OCI-LY1 (cell line): Measurements from ENCODE around the gene P2RY6.

Experiments
- H2AFZ ChIP-seq: fragments of 200-600 bp; sonication (generic), shearing (Covaris generic); 2 replicates; pipeline ENCODE4 v1.6.0; 2014; ENCODE audit warnings: antibody characterized with exemption, mild to moderate bottlenecking, low read length
- H3F3A ChIP-seq: fragments of 200-600 bp; sonication (generic), shearing (Covaris generic); 2 replicates; pipeline ENCODE4 v1.6.0; 2014; ENCODE audit warnings: mild to moderate bottlenecking, antibody characterized with exemption, low read length, moderate library complexity; ENCODE audit not compliant: insufficient read depth
- H3K27ac ChIP-seq: fragments of 200-600 bp; sonication (generic); 2 replicates; pipeline ENCODE4 v1.5.1; 2014; ENCODE audit warnings: low read length, mixed run types, mild to moderate bottlenecking, low read depth; ENCODE audit not compliant: poor library complexity, severe bottlenecking
- H3K27me3 ChIP-seq: fragments of 200-600 bp; sonication (generic); 2 replicates; pipeline ENCODE4 v1.6.0; 2014; ENCODE audit warnings: antibody characterized with exemption, mild to moderate bottlenecking, low read length, moderate library complexity; ENCODE audit not compliant: insufficient read depth
- H3K36me3 ChIP-seq: fragments of 200-600 bp; sonication (generic); 2 replicates; pipeline ENCODE4 v1.6.1; 2014; ENCODE audit warnings: mild to moderate bottlenecking, antibody characterized with exemption, low read length, moderate library complexity, mixed read lengths; ENCODE audit not compliant: insufficient read depth
- H3K4me1 ChIP-seq: fragments of 200-600 bp; sonication (generic); 2 replicates; pipeline ENCODE4 v1.5.1; 2014; ENCODE audit warnings: mild to moderate bottlenecking, low read length, moderate library complexity; ENCODE audit not compliant: insufficient read depth, severe bottlenecking
- H3K4me2 ChIP-seq: fragments of 200-600 bp; sonication (generic), shearing (Covaris generic); 2 replicates; pipeline ENCODE4 v1.6.1; 2014; ENCODE audit warnings: low read length
- H3K4me3 ChIP-seq: fragments of 200-600 bp; sonication (generic); 2 replicates; pipeline ENCODE4 v1.5.1; 2014; ENCODE audit warnings: low read length, low read depth, mild to moderate bottlenecking, mixed read lengths; ENCODE audit not compliant: poor library complexity, severe bottlenecking
- H3K79me2 ChIP-seq: fragments of 200-600 bp; shearing (Covaris generic); 2 replicates; pipeline ENCODE4 v1.6.1; 2016; ENCODE audit warnings: mixed run types, low read length, mixed read lengths; ENCODE audit not compliant: insufficient read depth
- H3K9ac ChIP-seq: fragments of 200-600 bp; sonication (generic), shearing (Covaris generic); 2 replicates; pipeline ENCODE4 v1.6.1; 2014; ENCODE audit warnings: mild to moderate bottlenecking, low read length, mixed read lengths
- H3K9me2 ChIP-seq: fragments of 200-600 bp; sonication (generic), shearing (Covaris generic); 2 replicates; pipeline ENCODE4 v1.6.1; 2014; ENCODE audit warnings: low read depth, mild to moderate bottlenecking, low read length, mixed read lengths
- H3K9me3 ChIP-seq: fragments of 200-600 bp; shearing (Covaris generic); 2 replicates; pipeline ENCODE4 v1.6.1; 2014; ENCODE audit warnings: low read length, mixed read lengths
- H4K20me1 ChIP-seq: fragments of 200-600 bp; sonication (generic), shearing (Covaris generic); 2 replicates; pipeline ENCODE4 v1.6.0; 2016; ENCODE audit warnings: mild to moderate bottlenecking, low read length; ENCODE audit not compliant: insufficient read depth
- CTCF ChIP-seq: fragments of 200-600 bp; sonication (generic), shearing (Covaris generic); IDR thresholded peaks from 2 replicates; pipeline ENCODE4 v1.5.1; 2017; ENCODE audit warnings: mild to moderate bottlenecking, antibody characterized with exemption, low read length, moderate library complexity, mixed read lengths
- EZH2 ChIP-seq: fragments of 200-600 bp; sonication (generic), shearing (Covaris generic); IDR thresholded peaks from 2 replicates; pipeline ENCODE4 v1.8.0; 2017; ENCODE audit warnings: borderline replicate concordance, mixed run types, mild to moderate bottlenecking, antibody characterized with exemption, low read length, moderate library complexity, mixed read lengths

P2RY6 gene

GRCh38 chr11:73275381-73275750 lies 3.2 kb downstream of the P2RY6 start:
- H3K79me2 ChIP-seq, result no peaks in the 10 kb centered on the region
- H4K20me1 ChIP-seq, result no peaks in the 10 kb centered on the region
- no peak overlapping the region for H3K9ac ChIP-seq
- H3F3A ChIP-seq, result no peaks in the 10 kb centered on the region
- no peaks in the 10 kb centered on the region for H3K9me3 ChIP-seq
- H2AFZ ChIP-seq, result no peak overlapping the region
- H3K36me3 ChIP-seq, result no peaks in the 10 kb centered on the region
- no peaks in the 10 kb centered on the region; the same call in none of the 2 replicates for H3K27me3 ChIP-seq
- H3K4me2 ChIP-seq, result no peak overlapping the region
- H3K4me3 ChIP-seq, result no peak overlapping the region
- H3K27ac ChIP-seq, result no peak overlapping the region
- TF ChIP-seq EZH2 (no peak), CTCF (no peak)
- no peaks in the 10 kb centered on the region for H3K4me1 ChIP-seq
- no peaks in the 10 kb centered on the region for H3K9me2 ChIP-seq

GRCh38 chr11:73277467-73277866 lies 5.3 kb downstream of the P2RY6 start:
- no peaks in the 10 kb centered on the region for H3K9me3 ChIP-seq
- H3K4me1 ChIP-seq, result no peaks in the 10 kb centered on the region
- H3K27ac ChIP-seq, result no peak overlapping the region
- no peak overlapping the region for H3K4me2 ChIP-seq
- H3K79me2 ChIP-seq, result no peaks in the 10 kb centered on the region
- no peaks in the 10 kb centered on the region; the same call in 1 of the 2 replicates for H3K27me3 ChIP-seq
- H4K20me1 ChIP-seq, result no peaks in the 10 kb centered on the region
- no peak overlapping the region for H3K4me3 ChIP-seq
- H2AFZ ChIP-seq, result no peak overlapping the region
- no peaks in the 10 kb centered on the region for H3K9me2 ChIP-seq
- no peaks in the 10 kb centered on the region for H3K36me3 ChIP-seq
- TF ChIP-seq CTCF (no peak), EZH2 (no peak)
- H3K9ac ChIP-seq, result no peak overlapping the region
- H3F3A ChIP-seq, result no peaks in the 10 kb centered on the region

GRCh38 chr11:73280626-73281025 lies 8.5 kb downstream of the P2RY6 start:
- H3K27me3 ChIP-seq, result no peaks in the 10 kb centered on the region; the same call in 1 of the 2 replicates
- no peaks in the 10 kb centered on the region for H4K20me1 ChIP-seq
- no peak overlapping the region for H3K4me3 ChIP-seq
- no peaks in the 10 kb centered on the region for H3K79me2 ChIP-seq
- no peak overlapping the region for H3K27ac ChIP-seq
- no peaks in the 10 kb centered on the region for H3K9me2 ChIP-seq
- H3K9me3 ChIP-seq, result no peaks in the 10 kb centered on the region
- H3F3A ChIP-seq, result no peaks in the 10 kb centered on the region
- no peak overlapping the region for H3K4me2 ChIP-seq
- no peak overlapping the region for H2AFZ ChIP-seq
- TF ChIP-seq EZH2, result no peak
- H3K36me3 ChIP-seq, result no peaks in the 10 kb centered on the region
- no peak overlapping the region for H3K9ac ChIP-seq
- no peaks in the 10 kb centered on the region for H3K4me1 ChIP-seq

- H3K4me3 ChIP-seq, result no peak overlapping the region
- H3F3A ChIP-seq, result no peaks in the 10 kb centered on the region
- no peaks in the 10 kb centered on the region for H3K36me3 ChIP-seq
- H3K4me2 ChIP-seq, result no peak overlapping the region
- H3K27ac ChIP-seq, result no peak overlapping the region
- H4K20me1 ChIP-seq, result no peaks in the 10 kb centered on the region
- H3K9ac ChIP-seq, result no peak overlapping the region
- no peaks in the 10 kb centered on the region for H3K9me2 ChIP-seq
- no peaks in the 10 kb centered on the region for H3K9me3 ChIP-seq
- H2AFZ ChIP-seq, result no peak overlapping the region
- no peaks in the 10 kb centered on the region for H3K79me2 ChIP-seq
- no peaks in the 10 kb centered on the region; the same call in 1 of the 2 replicates for H3K27me3 ChIP-seq
- H3K4me1 ChIP-seq, result no peaks in the 10 kb centered on the region
- no peak for TF ChIP-seq EZH2
- no peak for TF ChIP-seq CTCF
Measured at GRCh38 chr11:73281201-73281741, 9.1 kb downstream of the P2RY6 start.
